Epithelial cell of esophagus (primary cell): ENCODE results near the gene CD200.

Source experiments
- DNase-seq: peaks from one replicate; pipeline ENCODE4 v3.0.0; 2010; ENCODE audit warnings: low read depth
- H3K4me3 ChIP-seq: 2 replicates; pipeline ENCODE4 v1.5.1; 2011; ENCODE audit warnings: mild to moderate bottlenecking, low read length, control low read depth
- TF ChIP-seq, protein P1 (sequence below): IDR thresholded peaks from 2 replicates; pipeline ENCODE4 v1.5.1; 2011; ENCODE audit warnings: low read depth, mild to moderate bottlenecking, low read length, control low read depth, inconsistent platforms; ENCODE audit not compliant: insufficient read depth; ENCODE audit errors: missing control alignments

The CD200 gene, protein sequence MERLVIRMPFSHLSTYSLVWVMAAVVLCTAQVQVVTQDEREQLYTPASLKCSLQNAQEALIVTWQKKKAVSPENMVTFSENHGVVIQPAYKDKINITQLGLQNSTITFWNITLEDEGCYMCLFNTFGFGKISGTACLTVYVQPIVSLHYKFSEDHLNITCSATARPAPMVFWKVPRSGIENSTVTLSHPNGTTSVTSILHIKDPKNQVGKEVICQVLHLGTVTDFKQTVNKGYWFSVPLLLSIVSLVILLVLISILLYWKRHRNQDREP

DNA sequence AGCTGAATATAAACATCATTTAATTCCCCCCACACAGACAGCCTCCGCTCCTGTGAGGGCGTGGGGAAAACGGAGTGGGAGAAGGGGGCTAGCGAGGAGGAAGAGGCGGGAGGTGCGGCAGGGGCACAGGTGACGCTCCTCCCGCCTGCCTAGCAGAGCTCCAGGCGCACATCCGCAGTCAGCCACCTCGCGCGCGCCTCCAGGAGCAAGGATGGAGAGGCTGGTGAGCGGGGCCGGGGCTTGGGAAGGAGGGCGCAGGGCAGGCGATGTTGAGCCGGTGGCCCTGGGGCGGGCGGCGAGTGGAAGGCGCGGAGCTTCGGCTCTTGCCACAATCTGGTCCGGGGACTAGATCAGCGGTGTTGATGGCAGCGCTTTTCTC, at the start of gene CD200:
TSS of gene CD200 (plus strand) at position 155 of the 379 bp plus-strand sequence. CDS start at position 212, 57 bp downstream.
- H3K4me3 ChIP-seq, result peak within 1 kb of the TSS; percentile 23
- DNase-seq, result peak; percentile 20
- TF ChIP-seq, protein P1, sequence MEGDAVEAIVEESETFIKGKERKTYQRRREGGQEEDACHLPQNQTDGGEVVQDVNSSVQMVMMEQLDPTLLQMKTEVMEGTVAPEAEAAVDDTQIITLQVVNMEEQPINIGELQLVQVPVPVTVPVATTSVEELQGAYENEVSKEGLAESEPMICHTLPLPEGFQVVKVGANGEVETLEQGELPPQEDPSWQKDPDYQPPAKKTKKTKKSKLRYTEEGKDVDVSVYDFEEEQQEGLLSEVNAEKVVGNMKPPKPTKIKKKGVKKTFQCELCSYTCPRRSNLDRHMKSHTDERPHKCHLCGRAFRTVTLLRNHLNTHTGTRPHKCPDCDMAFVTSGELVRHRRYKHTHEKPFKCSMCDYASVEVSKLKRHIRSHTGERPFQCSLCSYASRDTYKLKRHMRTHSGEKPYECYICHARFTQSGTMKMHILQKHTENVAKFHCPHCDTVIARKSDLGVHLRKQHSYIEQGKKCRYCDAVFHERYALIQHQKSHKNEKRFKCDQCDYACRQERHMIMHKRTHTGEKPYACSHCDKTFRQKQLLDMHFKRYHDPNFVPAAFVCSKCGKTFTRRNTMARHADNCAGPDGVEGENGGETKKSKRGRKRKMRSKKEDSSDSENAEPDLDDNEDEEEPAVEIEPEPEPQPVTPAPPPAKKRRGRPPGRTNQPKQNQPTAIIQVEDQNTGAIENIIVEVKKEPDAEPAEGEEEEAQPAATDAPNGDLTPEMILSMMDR, result no peak

DNA sequence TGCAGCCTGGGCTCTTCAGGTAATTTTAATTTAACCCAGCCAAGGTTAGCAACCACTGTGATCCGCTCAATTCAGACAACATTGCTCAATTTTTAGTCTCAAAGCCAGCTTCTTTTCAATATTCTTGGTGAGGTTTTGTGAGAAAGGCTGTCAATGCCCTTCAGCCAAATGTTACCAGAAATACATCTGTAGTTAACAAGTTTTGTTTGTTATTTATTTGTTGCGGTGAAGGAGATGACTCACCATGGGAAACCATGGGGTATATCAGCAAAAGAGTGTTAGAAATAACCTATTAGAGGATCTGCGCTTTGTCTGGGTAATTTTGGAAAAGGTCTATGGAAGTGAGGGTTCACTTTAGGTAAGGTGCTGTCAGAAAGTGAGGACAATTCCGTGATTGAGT, 43.9 kb upstream of the CD200 start:
- H3K4me3 ChIP-seq, result no peak overlapping the region
- no peak for DNase-seq
- TF ChIP-seq, protein P1, result no peak

DNA sequence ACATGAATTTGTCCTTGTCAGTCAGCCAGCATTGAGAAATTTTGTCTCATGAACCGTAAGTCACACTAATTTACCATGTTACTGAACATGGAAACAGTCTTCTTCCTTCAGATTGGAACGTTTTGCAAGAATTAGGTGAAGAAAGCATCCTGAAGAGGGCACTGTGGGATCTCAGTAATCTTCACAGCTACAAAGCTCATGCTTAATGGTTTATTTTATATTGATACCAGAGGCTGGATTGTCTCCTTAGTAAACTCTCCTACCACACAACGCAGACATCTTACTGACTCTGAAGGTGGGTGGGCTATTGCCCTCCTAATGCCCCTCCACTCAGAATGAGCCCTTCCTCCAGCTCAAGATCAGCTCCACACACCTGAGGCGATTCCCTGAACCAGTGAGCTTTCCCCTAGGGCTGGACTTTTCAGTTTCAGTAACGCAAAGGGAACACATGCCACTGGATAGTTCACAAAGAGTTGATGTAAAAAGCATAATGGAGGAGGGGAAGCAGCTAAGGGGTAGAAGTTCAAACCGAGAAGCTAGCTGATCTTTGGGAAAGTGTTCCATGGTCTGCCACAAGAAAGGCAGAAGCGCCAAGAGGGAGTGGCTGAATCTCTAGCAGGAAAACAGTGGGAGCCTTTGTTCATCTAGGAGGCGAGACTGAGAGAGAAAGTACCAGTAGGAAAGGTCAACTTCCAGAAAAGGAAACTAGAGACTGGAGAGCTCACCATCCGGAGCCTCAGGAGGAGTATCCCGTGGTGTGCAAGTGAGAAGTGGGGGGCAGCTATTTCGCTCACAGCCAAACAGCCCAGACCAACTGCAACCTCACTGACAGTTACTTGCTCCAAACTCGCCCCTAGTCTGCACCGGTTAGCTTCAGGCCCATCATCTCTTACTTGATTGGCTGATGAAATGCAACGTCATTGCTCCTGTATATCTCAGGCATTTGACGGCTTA, 39.3 kb upstream of the CD200 start, which contains the start of gene SLC9C1:
TSS of gene SLC9C1 (minus strand) at position 849 of the 954 bp plus-strand sequence. CDS start 7,425 bp downstream, outside the sequence.
- peak; percentile 75 for DNase-seq
- H3K4me3 ChIP-seq, result peak within 1 kb of the TSS; percentile 23
- TF ChIP-seq, protein P1, result peak; percentile 72

DNA sequence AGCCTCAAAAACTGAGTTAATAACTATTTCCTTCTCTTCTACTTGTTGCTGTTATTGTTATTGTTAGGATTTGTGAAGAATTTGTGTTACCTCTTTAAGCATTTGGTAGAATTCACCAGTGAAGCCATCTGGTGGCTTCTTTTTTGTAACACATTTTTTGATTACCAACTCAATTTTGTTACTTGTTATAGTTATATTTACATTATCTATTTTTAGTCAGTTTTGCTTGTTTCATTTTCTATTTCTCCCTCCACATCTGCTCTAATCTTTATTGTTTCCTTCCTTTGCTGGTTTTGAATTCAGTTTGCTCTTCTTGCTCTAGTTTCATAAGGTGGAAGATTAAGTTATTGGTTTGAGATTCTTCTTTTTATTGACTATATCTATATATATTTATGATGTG, 35.2 kb upstream of the CD200 start:
- H3K4me3 ChIP-seq, result no peak overlapping the region
- TF ChIP-seq, protein P1, result no peak
- no peak for DNase-seq

DNA sequence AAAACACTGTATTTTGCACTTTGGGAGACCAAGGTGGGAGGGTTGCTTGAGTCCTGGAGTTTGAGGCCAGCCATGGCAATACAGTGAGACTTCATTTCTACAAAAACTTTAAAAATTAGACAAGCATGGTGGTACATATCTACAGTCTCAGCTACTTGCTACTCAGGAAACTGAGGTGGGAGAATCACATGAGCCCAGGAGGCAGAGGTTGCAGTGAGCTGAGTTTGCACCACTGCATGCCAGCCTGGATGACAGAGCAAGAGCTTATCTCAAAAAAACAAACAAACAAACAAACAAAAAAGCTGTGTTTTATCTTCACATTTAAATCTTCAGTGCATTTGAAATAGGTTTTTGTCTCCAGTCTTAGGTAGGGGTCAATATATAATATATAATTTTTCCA, 34.2 kb upstream of the CD200 start:
- no peak for DNase-seq
- TF ChIP-seq, protein P1, result no peak
- H3K4me3 ChIP-seq, result no peak overlapping the region

DNA sequence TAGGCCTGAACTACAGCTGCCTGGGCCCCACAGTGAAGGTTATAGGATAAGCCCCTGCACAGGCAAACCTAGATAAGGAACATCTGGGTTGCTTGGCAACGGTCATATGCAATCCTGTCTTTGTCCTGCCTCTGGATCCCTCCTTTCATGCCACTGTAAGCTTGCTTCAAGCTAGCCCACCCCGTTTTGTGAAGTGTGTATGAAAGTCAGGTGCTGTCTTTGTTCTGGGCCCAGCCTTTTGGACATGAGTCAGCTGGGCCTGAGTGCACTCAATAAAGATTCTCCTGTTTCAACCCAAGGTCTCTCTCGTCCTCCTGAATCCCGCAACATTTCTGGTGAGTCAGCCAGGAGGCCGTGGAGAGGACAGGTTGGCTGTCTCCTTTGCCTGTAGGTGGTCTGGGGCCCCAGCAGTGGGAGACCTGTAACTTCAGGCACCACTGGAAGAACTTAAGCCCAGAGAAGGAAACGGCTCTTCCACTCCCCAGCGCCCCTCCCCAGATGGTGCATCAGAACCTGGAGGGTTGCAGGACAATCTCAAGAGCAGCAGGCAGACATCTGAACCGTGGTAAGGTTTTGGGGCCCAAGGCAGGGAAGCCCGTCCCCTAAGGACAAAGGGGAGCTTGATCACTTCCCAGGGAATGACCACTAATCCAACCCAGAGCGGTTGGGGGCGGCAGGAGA, 30.7 kb upstream of the CD200 start:
- TF ChIP-seq, protein P1, result no peak
- no peak for DNase-seq
- no peak overlapping the region for H3K4me3 ChIP-seq
